ENCODE measurements around the gene GFPT1.

DNA sequence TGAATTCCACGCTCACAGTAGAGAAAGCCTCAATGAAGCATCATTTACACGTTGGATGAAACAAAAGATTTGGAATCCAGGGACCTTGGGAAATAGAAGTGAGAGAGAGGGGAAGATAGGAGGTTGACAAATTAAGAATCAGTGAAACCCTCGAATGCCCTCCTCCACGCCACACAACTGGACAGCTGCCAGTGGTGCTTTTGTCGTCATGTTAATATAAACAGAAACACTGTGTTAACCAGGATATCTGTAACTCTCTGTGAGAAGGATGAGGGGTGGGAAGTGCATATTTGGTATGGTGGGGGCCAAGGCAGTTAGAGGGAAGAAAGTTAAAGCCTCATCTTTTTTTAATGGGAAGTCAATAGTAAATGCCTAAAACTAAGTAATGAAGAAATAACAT is 108.7 kb downstream of the GFPT1 start:
- TF ChIP-seq, protein P1, sequence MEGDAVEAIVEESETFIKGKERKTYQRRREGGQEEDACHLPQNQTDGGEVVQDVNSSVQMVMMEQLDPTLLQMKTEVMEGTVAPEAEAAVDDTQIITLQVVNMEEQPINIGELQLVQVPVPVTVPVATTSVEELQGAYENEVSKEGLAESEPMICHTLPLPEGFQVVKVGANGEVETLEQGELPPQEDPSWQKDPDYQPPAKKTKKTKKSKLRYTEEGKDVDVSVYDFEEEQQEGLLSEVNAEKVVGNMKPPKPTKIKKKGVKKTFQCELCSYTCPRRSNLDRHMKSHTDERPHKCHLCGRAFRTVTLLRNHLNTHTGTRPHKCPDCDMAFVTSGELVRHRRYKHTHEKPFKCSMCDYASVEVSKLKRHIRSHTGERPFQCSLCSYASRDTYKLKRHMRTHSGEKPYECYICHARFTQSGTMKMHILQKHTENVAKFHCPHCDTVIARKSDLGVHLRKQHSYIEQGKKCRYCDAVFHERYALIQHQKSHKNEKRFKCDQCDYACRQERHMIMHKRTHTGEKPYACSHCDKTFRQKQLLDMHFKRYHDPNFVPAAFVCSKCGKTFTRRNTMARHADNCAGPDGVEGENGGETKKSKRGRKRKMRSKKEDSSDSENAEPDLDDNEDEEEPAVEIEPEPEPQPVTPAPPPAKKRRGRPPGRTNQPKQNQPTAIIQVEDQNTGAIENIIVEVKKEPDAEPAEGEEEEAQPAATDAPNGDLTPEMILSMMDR (conservative IDR thresholded peaks at IDR 0.05; ENCODE audit: low read depth, low read length): no peak
- no peak for TF ChIP-seq EZH2 (IDR thresholded peaks at IDR 0.05; ENCODE audit: low read length, unreplicated experiment)
- TF ChIP-seq EZH2phosphoT487 (IDR thresholded peaks at IDR 0.05; ENCODE audit: borderline replicate concordance, low read length): no peak
